Epithelial cell of esophagus (primary cell): ENCODE measurements around the gene ILK.

Experiments
- DNase-seq: peaks from one replicate; pipeline ENCODE4 v3.0.0; 2010; ENCODE audit warnings: low read depth
- H3K4me3 ChIP-seq: 2 replicates; pipeline ENCODE4 v1.5.1; 2011; ENCODE audit warnings: mild to moderate bottlenecking, low read length, control low read depth
- TF ChIP-seq, protein P1 (sequence below): IDR thresholded peaks from 2 replicates; pipeline ENCODE4 v1.5.1; 2011; ENCODE audit warnings: low read depth, mild to moderate bottlenecking, low read length, control low read depth, inconsistent platforms; ENCODE audit not compliant: insufficient read depth; ENCODE audit errors: missing control alignments

Gene ILK

DNA sequence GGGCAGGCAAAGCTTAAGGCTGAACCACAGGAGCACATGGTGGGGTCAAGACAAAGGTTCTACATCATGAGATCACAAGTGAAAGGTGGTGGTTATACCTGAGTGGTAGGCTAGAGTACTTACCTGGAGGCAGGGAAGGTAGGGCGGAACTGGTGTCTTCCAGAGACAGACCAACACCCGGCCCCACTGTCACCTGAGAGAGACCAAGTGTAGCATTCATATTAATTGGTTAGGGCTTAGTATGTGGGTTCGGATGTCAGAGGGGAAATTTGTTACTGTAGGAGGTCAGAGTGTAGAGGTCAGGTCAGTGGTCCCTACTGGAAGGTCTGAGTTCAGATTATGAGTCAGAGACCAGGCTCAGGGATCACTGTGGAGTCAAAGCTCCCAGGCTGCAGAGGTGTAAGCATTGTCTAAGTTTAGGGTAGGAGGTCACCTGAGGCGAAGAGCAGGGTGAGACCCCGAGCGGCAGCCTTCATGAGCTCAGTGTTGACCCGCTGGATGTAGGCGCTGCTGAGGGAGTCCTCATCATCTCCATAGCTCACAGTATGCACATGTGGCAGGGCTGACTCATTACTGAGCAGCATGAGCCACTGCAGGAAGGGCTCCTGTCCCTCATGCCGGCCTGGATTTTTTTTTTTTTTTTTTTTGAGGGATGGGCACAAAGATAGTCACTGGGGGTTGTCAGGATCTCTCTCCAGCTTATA is 12.5 kb downstream of the ILK start:
- DNase-seq: peak; percentile 13
- TF ChIP-seq, protein P1, sequence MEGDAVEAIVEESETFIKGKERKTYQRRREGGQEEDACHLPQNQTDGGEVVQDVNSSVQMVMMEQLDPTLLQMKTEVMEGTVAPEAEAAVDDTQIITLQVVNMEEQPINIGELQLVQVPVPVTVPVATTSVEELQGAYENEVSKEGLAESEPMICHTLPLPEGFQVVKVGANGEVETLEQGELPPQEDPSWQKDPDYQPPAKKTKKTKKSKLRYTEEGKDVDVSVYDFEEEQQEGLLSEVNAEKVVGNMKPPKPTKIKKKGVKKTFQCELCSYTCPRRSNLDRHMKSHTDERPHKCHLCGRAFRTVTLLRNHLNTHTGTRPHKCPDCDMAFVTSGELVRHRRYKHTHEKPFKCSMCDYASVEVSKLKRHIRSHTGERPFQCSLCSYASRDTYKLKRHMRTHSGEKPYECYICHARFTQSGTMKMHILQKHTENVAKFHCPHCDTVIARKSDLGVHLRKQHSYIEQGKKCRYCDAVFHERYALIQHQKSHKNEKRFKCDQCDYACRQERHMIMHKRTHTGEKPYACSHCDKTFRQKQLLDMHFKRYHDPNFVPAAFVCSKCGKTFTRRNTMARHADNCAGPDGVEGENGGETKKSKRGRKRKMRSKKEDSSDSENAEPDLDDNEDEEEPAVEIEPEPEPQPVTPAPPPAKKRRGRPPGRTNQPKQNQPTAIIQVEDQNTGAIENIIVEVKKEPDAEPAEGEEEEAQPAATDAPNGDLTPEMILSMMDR: no peak
- no peak overlapping the region for H3K4me3 ChIP-seq

DNA sequence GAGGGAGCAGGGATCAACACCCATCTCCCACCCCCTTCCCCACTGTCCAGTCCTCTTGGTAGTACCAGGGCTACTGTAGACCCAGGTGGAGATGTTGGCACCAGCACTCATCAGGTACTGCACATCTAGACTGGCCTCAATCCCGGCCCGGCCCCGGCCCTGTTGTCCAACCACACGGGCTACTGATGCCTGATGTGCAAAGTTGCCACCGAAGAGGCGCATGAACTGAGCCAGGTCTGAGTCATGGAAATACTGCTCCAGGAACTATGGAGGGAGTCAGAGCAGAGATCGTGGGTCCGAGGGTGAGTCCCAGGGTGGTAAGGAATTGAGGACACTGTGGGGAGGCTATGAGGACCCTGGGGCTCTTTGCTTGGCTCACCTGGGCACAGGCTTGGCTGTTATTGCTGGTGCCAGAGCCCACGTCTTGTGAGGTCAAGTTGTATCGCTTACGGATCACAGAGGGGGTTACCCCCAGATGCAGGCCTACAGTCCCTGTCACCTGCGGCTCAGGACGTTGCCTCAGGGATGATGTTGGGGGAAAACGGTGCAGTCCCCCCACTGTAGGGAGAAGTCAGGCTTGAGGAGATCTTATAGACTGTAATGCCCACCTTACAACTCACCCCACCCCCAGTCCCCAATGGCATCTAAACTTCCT is 13.1 kb downstream of the ILK start:
- H3K4me3 ChIP-seq: no peak overlapping the region
- TF ChIP-seq, protein P1: no peak
- no peak for DNase-seq

DNA sequence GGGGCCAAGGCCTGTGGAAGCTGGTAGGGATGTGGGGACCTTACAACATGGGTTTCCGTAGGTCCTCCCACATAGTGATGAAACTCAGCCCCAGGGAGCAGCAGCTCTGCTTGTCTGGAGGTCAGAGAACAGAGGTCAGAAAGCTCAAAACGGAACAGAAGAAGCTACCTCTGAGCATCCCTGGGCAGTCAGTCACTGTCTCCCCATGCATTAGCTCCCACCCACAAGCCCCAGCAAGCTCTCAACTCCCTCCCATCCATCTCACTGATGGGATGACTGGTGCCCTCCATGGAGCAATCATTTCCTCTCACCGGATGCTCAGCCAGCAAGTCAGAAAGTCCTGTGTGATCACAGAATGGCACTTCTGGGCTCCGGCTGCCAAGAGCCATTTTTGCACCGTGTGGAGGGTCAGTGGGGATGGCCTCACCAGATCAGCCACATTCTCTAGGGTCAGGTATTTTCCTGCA is 13.8 kb downstream of the ILK start:
- TF ChIP-seq, protein P1: no peak
- DNase-seq: no peak
- no peak overlapping the region for H3K4me3 ChIP-seq

DNA sequence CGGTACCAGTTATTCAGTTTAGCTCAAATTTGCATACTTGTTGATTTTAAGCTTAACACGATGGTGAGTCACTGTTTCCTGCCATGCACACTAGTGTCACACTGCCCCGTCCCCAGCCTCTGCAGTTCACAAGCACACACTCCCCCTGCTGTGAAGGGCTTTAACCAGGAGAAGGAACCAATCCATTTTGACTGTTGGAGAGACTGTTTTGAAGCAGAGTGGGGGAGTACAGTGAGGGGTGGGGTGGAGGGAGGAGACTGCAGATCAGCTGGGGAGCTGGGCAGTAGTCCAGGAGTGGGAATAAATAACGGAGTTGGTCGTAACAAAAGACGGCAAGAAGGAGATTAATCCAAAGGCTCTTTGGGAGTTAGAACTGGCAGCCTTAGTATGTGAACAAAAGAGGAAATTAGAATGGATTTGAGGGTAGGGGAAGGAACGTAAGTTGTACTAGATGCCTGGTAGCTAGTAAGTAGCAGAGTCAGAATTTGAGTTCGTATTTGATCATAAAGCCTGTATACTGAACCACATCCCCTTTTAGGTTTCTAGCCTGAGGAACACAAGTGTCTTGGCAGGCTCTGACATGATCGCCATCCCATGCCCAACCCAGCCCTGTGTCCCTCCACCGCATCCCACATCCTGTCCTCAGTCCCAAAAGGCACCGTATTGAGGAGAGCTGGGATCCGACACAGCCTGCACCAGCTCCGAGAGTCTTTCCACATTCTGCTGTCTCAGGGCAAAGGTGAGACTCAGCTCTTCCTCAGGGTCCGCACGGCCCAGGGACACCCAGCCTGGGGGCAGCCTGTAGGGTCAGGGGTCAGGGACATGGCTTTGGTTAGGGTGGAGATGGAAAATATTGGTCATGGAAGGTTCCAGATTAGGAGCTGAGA is 14.8 kb downstream of the ILK start:
- peak overlapping the region; percentile 89 for H3K4me3 ChIP-seq
- DNase-seq: peak; percentile 48
- TF ChIP-seq, protein P1: no peak

DNA sequence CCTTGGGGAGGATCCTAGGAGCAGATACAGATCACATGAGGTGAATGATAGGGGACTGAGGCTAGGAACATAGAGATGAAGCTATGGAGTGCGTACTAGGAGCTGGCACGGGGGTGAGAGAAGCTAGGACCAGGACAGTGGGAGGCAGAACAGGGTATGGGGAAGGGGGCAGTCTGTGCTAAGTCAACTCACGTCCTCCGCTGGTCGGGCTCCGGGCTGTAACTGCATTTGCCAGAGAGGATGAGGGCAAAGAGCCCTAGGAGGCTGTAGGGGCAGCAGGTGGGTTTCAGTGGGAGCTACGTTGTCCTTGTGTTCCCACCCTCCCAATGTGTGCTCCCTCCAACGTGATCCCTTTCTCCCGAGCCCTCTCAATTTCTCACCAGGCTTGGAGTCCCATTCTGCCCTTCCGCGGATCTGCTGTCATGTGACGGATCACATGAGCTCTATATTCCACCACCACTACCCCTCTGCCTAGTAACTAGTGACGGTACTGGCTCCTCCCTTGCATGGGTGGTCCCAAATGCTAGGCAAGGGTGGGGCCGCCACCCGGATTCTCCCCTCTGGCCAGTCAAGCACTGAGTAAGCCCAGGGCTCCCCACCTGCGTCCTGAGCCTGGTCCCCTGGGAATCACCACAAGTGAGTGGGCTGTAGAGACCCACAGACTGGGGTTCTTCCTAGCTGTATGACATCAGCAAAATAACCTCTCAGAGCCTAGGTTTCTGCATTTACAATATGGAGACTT is 15.6 kb downstream of the ILK start, which contains the start of gene TPP1:
TPP1 (minus strand) TSS at position 419 of the 742 bp plus-strand sequence; CDS start at position 397, 22 bp downstream.
- TF ChIP-seq, protein P1: no peak
- H3K4me3 ChIP-seq: peak within 1 kb of the TSS; percentile 89
- DNase-seq: peak; percentile 95

DNA sequence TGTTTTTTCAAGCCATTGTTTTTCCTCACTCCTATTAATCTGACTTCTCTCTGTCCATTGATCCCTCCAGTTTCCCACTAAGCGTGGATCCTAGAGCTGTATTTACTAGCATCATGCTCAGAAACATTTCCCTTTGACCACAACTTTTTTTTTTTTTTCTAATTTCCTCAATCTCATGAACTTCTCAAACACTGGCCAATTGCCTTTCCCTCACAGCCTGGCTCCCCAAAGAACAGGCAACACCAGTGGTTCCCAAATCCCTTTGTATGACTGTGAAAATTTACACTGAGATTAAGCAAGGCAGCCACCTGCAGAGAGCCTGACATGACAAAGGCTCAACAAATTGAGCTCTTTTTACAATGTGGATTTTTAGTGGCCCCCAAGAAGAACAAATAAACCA is 17.1 kb downstream of the ILK start:
- TF ChIP-seq, protein P1: no peak
- H3K4me3 ChIP-seq: no peak overlapping the region
- DNase-seq: no peak
